ENCODE data around the gene PLEK2. TPM values are rescaled to one million over a fixed set of nuclear protein-coding genes. Genes with fewer than 3 reads are reported as not detected.
"Not testable (repeated sequence)": the region's sequence is repeated elsewhere in the genome, so short reads cannot be mapped to it uniquely, and the experiment has no call there.

The PLEK2 gene
- total and polyA plus RNA-seq, 2 experiments from 2014 or later: 1.0 to 2.2 TPM

GRCh38 chr14:67345583-67345982 lies 66.4 kb downstream of the PLEK2 start:
- H3K4me3 Mint-ChIP-seq: no peak overlapping the region
- Histone ChIP-seq H4K20me1 (replicated peaks; ENCODE audit: insufficient read depth) (no peaks in the 10 kb centered on the region), H3K79me2 (replicated peaks; ENCODE audit: insufficient read depth) (no peaks in the 10 kb centered on the region)

DNA sequence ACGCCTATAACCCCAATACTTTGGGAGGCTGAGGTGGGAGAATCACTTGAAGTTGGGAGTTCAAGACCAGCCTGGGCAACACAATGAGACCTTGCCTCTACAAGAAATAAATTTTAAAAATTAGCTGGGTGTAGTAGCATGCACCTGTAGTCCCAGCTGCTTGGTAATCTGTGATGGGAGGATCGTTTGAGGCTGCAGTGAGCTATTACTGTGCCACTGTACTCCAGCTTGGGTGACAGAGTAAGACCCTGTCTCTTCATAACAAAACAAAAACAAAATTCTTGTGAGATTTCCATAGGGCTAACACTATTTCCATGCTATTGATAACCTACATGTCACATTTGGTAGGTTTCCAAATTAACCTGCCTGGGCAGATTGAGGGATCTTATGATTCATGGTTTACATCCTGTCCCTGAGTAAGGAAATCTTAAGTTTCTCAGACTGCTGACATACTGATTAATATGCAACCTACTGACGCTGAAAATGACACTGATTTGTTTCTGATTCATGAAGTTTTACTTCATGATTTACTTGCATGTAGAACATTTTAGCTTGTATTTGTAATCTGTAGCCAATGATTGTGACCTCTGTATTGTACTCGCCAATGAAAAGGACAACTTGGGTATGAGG lies 68.2 kb downstream of the PLEK2 start:
- Histone ChIP-seq H3K9me2 (ENCODE audit: insufficient read depth) (no peaks in the 10 kb centered on the region), H3K36me3 (ENCODE audit: insufficient read depth) (peaks cover 26% of the 10 kb centered on the region; the same call in 1 of the 2 replicates), H4K20me1 (replicated peaks; ENCODE audit: insufficient read depth) (no peaks in the 10 kb centered on the region), H3K27me3 (ENCODE audit: insufficient read depth) (no peaks in the 10 kb centered on the region), H2AFZ (no peak overlapping the region), H3K4me3 (no peak overlapping the region), H3K4me1 (ENCODE audit: insufficient read depth) (no peaks in the 10 kb centered on the region), H3K27ac (ENCODE audit: low read depth) (no peak overlapping the region), H3F3A (replicated peaks; ENCODE audit: low read depth) (no peaks in the 10 kb centered on the region), H3K79me2 (replicated peaks; ENCODE audit: insufficient read depth) (no peaks in the 10 kb centered on the region), H3K4me2 (no peak overlapping the region)
- Mint-ChIP-seq H3K36me3 (ENCODE audit: low read depth) (peaks cover 64% of the 10 kb centered on the region), H3K4me1 (no peaks in the 10 kb centered on the region), H3K9me3 (peaks cover 6% of the 10 kb centered on the region; the same call in 2 of the 3 replicates), H3K4me3 (no peak overlapping the region), H3K27me3 (ENCODE audit: insufficient read depth, low read depth, poor library complexity) (no peaks in the 10 kb centered on the region), H3K27ac (no peak overlapping the region)
- TF ChIP-seq JUNB (IDR thresholded peaks at IDR 0.05; ENCODE audit: unreplicated experiment) (no peak), CREB1 (CRISPR knock-in tag; IDR thresholded peaks at IDR 0.05; ENCODE audit: low read depth) (no peak), EZH2phosphoT487 (IDR thresholded peaks at IDR 0.05; ENCODE audit: unreplicated experiment) (no peak), CTCF (conservative IDR thresholded peaks at IDR 0.05; ENCODE audit: low read depth in 2 of 2) (no peak), ZNF114 (CRISPR knock-in tag; IDR thresholded peaks at IDR 0.05) (no peak), EZH2 (IDR thresholded peaks at IDR 0.05; ENCODE audit: low read depth, unreplicated experiment) (no peak), ZNF331 (CRISPR knock-in tag; IDR thresholded peaks at IDR 0.05; ENCODE audit: low read depth) (no peak)
- DNase-seq (ENCODE audit: low spot score): no peak
- ATAC-seq: no peak

More at GRCh38 chr14:67345583-67345982, 66.4 kb downstream of the PLEK2 start:
- H3K27ac ChIP-seq (ENCODE audit: low read depth): no peak overlapping the region
- H2AFZ ChIP-seq: no peak overlapping the region
- Mint-ChIP-seq H3K9me3 (no peaks in the 10 kb centered on the region; the same call in 2 of the 3 replicates), H3K36me3 (ENCODE audit: low read depth) (peaks cover 61% of the 10 kb centered on the region), H3K27me3 (ENCODE audit: insufficient read depth, low read depth, poor library complexity) (no peaks in the 10 kb centered on the region), H3K27ac (no peak overlapping the region), H3K4me1 (no peaks in the 10 kb centered on the region)
- H3K36me3 ChIP-seq (ENCODE audit: insufficient read depth): peaks cover 24% of the 10 kb centered on the region; the same call in 1 of the 2 replicates
- H3K4me3 ChIP-seq: no peak overlapping the region
- H3K27me3 ChIP-seq (ENCODE audit: insufficient read depth): no peaks in the 10 kb centered on the region
- no peak overlapping the region for H3K4me2 ChIP-seq
- no peaks in the 10 kb centered on the region for H3K9me2 ChIP-seq (ENCODE audit: insufficient read depth)
- DNase-seq (ENCODE audit: low spot score) (no peak), ATAC-seq (no peak)
- TF ChIP-seq EZH2 (IDR thresholded peaks at IDR 0.05; ENCODE audit: low read depth, unreplicated experiment): no peak
- no peaks in the 10 kb centered on the region for H3F3A ChIP-seq (replicated peaks; ENCODE audit: low read depth)
- no peaks in the 10 kb centered on the region for H3K4me1 ChIP-seq (ENCODE audit: insufficient read depth)

GRCh38 chr14:67341231-67341630 lies 70.7 kb downstream of the PLEK2 start:
- not testable (repeated sequence) for H4K20me1 ChIP-seq (replicated peaks; ENCODE audit: insufficient read depth); H3K9me3 Mint-ChIP-seq; H3K79me2 ChIP-seq (replicated peaks; ENCODE audit: insufficient read depth); H3K4me2 ChIP-seq; ATAC-seq; H3K9me2 ChIP-seq (ENCODE audit: insufficient read depth); H3K4me3 ChIP-seq; H3K27me3 Mint-ChIP-seq (ENCODE audit: insufficient read depth, low read depth, poor library complexity); H3K27me3 ChIP-seq (ENCODE audit: insufficient read depth); H3F3A ChIP-seq (replicated peaks; ENCODE audit: low read depth); H3K27ac ChIP-seq (ENCODE audit: low read depth); H2AFZ ChIP-seq; H3K4me1 ChIP-seq (ENCODE audit: insufficient read depth); H3K27ac Mint-ChIP-seq; H3K4me1 Mint-ChIP-seq; DNase-seq (ENCODE audit: low spot score); H3K4me3 Mint-ChIP-seq
- H3K36me3 ChIP-seq (ENCODE audit: insufficient read depth): peaks cover 28% of the 10 kb centered on the region; the same call in 1 of the 2 replicates
- H3K36me3 Mint-ChIP-seq (ENCODE audit: low read depth): peaks cover 68% of the 10 kb centered on the region

Small RNA genes lying within 50 kb of the gene (microRNA-seq; reads per million reads assigned to microRNA genes)
- not detected for gene MIR5694

Small RNA genes lying within 50 kb of the gene (small RNA-seq; reads per million reads assigned to genes)
- gene MIR5694 (ENCODE audit: low replicate concordance) (not detected), gene RF00019 (ENCODE audit: low replicate concordance) (not detected)

Other genes starting within 250 kb of the PLEK2 start
- not detected in 2 replicates for gene GARIN2, start 222.7 kb downstream of the PLEK2 start, total RNA-seq (2014; rRNA removed; shearing (Covaris generic))
- gene GARIN2, start 222.7 kb downstream of the PLEK2 start, polyA plus RNA-seq (2016; fragmentation: Nextera tagmentation; extraction: Ambion mirVana): 0.28 and 0.44 TPM in 2 replicates
- 22.0 and 26.7 TPM in 2 replicates for gene PALS1, start 170.7 kb downstream of the PLEK2 start, total RNA-seq (2014; rRNA removed; shearing (Covaris generic))
- 9.0 and 9.1 TPM in 2 replicates for gene PALS1, start 170.7 kb downstream of the PLEK2 start, polyA plus RNA-seq (2016; fragmentation: Nextera tagmentation; extraction: Ambion mirVana)
- gene ATP6V1D, start 52.4 kb downstream of the PLEK2 start, total RNA-seq (2014; rRNA removed; shearing (Covaris generic)): 61.5 and 74.2 TPM in 2 replicates
- gene ATP6V1D, start 52.4 kb downstream of the PLEK2 start, polyA plus RNA-seq (2016; fragmentation: Nextera tagmentation; extraction: Ambion mirVana): 87.8 and 105 TPM in 2 replicates
- gene EIF2S1, start 51.8 kb downstream of the PLEK2 start, total RNA-seq (2014; rRNA removed; shearing (Covaris generic)): 123 and 170 TPM in 2 replicates
- 63.7 and 121 TPM in 2 replicates for gene EIF2S1, start 51.8 kb downstream of the PLEK2 start, polyA plus RNA-seq (2016; fragmentation: Nextera tagmentation; extraction: Ambion mirVana)
- gene TMEM229B, start 76.6 kb upstream of the PLEK2 start, total RNA-seq (2014; rRNA removed; shearing (Covaris generic)): 1.6 and 2.4 TPM in 2 replicates
- gene TMEM229B, start 76.6 kb upstream of the PLEK2 start, polyA plus RNA-seq (2016; fragmentation: Nextera tagmentation; extraction: Ambion mirVana): 0.42 TPM in 1 of 2 replicates, not detected in the other
- 30.6 and 33.9 TPM in 2 replicates for gene PLEKHH1, start 121.1 kb upstream of the PLEK2 start, total RNA-seq (2014; rRNA removed; shearing (Covaris generic))
- gene PLEKHH1, start 121.1 kb upstream of the PLEK2 start, polyA plus RNA-seq (2016; fragmentation: Nextera tagmentation; extraction: Ambion mirVana): 14.7 and 15.4 TPM in 2 replicates
- 6.1 and 8.7 TPM in 2 replicates for gene PIGH, start 188.1 kb upstream of the PLEK2 start, total RNA-seq (2014; rRNA removed; shearing (Covaris generic))
- gene PIGH, start 188.1 kb upstream of the PLEK2 start, polyA plus RNA-seq (2016; fragmentation: Nextera tagmentation; extraction: Ambion mirVana): 8.2 and 9.3 TPM in 2 replicates
- 67.2 and 69.4 TPM in 2 replicates for gene ARG2, start 207.8 kb upstream of the PLEK2 start, total RNA-seq (2014; rRNA removed; shearing (Covaris generic))
- gene ARG2, start 207.8 kb upstream of the PLEK2 start, polyA plus RNA-seq (2016; fragmentation: Nextera tagmentation; extraction: Ambion mirVana): 38.6 and 42.7 TPM in 2 replicates